PC-3 (cell line): ENCODE measurements around the gene ZEB2.

Experiments used
- CTCF ChIP-seq: fragments of 300-600 bp; sonication (generic); conservative IDR thresholded peaks from 2 replicates; pipeline ENCODE4 v1.5.1; 2017; ENCODE audit warnings: antibody characterized with exemption, low read depth, mild to moderate bottlenecking, low read length
- EZH2 ChIP-seq: fragments of 300-600 bp; sonication (generic); IDR thresholded peaks from one replicate; pipeline ENCODE4 v1.6.1; 2017; ENCODE audit warnings: antibody characterized with exemption, mild to moderate bottlenecking, low read length; ENCODE audit not compliant: unreplicated experiment
- EZH2phosphoT487 ChIP-seq: fragments of 300-600 bp; sonication (generic); IDR thresholded peaks from 2 replicates; pipeline ENCODE4 v1.6.1; 2018; ENCODE audit warnings: mild to moderate bottlenecking, antibody characterized with exemption, low read length, borderline replicate concordance

- TF ChIP-seq CTCF (no peak), EZH2phosphoT487 (no peak), EZH2 (no peak)
These were observed 25.9 kb upstream of the ZEB2 start for GRCh38 chr2:144545787-144546186.
